Tibial nerve (tissue), 3 donors: Measurements from ENCODE around the gene NTNG2.

Experiments
- POLR2A ChIP-seq, 2 donors: fragments of 450-650 bp; IDR thresholded peaks; one replicate each; pipeline ENCODE4 v1.6.1; 2017; ENCODE audit warnings: antibody characterized with exemption in 2 of 2, mild to moderate bottlenecking in 2 of 2, moderate library complexity in 2 of 2
- TF ChIP-seq, protein P1 (sequence below), 5 experiments: fragments of 200-600 bp in 3 of 5; fragments of 450-650 bp in 2 of 5; sonication (generic) in 3 of 5; IDR thresholded peaks; one replicate each; pipeline ENCODE4 v1.5.1; 2016 to 2019; ENCODE audit warnings: antibody characterized with exemption in 5 of 5, mild to moderate bottlenecking in 3 of 5, moderate library complexity in 2 of 5

DNA sequence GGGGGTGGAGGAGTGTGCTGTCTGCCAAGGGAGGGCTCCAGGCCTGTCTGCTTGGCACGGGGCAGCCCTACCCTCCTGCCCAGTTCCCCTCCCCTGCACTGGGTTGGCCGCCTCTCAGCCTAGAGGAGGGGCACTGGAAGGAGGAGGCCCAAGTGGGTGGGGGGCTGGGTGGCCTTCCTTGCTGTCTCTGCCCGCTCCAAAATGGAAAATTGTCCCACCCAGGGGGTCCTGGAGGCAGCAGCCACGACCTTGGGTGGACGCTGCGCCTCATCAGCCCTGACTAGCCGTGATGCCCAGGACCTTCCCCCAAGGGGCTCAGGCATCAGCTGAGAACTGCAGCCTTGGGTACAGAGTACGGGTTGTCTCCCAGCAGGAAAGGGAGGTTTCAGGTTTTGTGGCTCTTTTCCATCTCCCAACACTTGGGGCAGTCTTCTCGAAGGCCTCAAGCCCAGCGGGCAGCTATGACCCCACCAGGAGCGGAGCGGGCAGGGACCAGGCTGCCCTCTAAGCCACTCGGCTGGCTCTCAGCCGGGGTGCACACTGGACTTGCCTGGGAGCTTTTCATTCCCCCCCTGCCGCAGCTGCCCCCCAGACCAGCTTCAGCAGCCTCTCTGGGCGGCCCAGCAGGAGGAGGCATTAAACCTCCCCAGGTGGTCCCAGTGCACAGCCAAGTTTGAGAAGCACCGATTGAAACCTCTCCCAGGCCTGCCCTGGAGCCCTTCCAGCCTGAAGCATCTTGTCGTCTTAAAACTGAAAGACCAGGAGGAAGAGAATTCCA, 20.6 kb downstream of the NTNG2 start:
- TF ChIP-seq, protein P1, sequence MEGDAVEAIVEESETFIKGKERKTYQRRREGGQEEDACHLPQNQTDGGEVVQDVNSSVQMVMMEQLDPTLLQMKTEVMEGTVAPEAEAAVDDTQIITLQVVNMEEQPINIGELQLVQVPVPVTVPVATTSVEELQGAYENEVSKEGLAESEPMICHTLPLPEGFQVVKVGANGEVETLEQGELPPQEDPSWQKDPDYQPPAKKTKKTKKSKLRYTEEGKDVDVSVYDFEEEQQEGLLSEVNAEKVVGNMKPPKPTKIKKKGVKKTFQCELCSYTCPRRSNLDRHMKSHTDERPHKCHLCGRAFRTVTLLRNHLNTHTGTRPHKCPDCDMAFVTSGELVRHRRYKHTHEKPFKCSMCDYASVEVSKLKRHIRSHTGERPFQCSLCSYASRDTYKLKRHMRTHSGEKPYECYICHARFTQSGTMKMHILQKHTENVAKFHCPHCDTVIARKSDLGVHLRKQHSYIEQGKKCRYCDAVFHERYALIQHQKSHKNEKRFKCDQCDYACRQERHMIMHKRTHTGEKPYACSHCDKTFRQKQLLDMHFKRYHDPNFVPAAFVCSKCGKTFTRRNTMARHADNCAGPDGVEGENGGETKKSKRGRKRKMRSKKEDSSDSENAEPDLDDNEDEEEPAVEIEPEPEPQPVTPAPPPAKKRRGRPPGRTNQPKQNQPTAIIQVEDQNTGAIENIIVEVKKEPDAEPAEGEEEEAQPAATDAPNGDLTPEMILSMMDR (IDR thresholded peaks at IDR 0.05): no peak
- no peak for TF ChIP-seq POLR2A (IDR thresholded peaks at IDR 0.05)
